GM18858 (cell line): Measurements from ENCODE around the gene NMNAT2.
"Not testable (repeated sequence)": the region's sequence is repeated elsewhere in the genome, so short reads cannot be mapped to it uniquely, and the experiment has no call there.

Source experiments
- ATAC-seq: cut with Tn5 transposase; IDR thresholded peaks from one replicate; pipeline ENCODE4 v1.9.1; 2021; ENCODE audit not compliant: unreplicated experiment

NMNAT2 gene

DNA sequence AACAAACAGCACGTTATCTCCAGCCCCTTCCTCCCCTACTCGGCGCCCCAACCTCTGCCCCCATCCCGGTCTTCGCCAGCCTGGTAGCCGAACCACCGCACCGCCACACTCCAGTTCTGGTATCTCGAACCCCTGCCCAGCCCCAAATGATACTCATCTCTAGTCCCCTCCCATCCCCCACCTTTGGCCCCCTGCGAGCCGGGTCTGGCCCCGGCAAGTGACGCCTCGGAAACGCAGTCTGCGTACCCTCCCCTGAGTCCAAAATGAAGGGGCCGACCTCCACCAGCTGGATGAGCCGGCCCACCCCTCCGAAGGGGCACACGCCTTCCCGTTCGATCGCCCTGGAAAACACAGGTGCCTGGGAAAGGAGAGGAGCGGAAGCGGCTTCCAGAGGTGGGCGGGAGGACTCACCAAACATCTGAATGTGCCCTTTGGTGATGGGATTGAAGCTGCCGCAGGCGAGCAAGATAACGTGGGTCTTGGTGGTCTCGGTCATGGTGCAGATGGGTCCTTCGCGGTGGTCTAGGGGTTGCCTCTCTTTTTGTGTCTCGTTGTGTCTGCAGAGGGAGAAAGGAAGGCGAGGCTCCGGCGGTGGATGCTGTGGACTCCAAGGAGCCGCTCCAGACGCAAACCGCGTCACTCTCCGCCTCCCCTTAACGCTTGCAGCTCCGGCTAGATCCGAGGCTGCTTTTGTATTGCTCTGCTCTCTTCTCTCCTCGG lies at the start of gene NMNAT2:
Gene NMNAT2, minus strand, starts transcription at position 609 of the 720 bp plus-strand sequence. Its CDS starts 113 bp downstream, at position 496.
- no peak for ATAC-seq

DNA sequence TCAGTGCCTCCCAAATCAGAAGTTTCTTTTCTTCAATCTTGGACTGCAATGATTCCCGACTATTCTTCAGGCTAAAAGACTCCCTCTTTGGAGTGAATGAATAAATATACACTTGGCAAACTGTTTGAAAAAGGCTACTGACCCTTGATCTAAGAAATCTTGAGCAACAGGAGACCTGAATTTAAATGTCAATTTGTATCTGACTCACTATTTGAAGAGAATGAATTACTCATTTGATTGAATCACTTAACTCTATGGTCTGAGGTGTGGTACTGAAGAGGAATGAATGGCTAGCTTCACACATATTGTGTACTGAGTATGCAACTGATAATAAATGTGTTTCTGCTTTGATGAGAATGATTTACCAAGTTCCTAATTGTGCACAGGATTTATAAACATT lies 49.5 kb upstream of the NMNAT2 start:
- no peak for ATAC-seq

DNA sequence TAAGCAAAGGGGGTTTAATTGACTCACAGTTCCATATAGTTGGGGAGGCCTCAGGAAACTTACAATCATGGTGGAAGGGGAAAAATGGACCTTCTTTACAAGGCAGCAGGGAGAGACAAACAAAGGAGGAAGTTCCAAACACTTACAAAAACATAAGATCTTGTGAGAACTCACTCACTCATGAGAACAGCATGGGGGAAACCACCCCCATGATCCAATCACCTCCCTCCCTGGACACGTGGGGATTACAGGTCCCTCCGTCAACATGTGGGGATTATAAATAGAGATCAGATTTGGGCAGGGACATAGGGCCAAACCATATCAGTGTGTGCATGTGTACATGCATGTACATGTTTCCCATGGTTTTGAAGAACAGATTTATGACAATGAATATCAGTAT lies 48.6 kb upstream of the NMNAT2 start:
- ATAC-seq, result no peak

DNA sequence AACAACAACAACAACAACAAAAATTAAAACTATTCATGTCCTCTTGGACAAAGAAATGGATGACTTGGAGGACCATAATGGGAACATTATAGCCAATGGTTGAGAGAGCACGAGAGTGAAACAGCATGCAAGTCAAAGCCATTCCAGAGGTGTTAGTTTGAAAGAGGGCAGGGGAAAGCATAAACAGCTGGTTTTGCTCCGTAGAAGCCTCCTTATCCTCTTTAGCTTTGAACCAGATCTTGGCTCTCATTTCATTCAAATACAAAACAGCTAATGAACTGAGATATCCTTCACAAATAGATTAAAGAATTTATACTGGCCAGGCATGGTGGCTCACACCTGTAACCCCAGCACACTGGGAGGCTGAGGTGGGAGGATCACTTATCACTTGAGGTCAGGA lies 45.4 kb upstream of the NMNAT2 start:
- no peak for ATAC-seq

DNA sequence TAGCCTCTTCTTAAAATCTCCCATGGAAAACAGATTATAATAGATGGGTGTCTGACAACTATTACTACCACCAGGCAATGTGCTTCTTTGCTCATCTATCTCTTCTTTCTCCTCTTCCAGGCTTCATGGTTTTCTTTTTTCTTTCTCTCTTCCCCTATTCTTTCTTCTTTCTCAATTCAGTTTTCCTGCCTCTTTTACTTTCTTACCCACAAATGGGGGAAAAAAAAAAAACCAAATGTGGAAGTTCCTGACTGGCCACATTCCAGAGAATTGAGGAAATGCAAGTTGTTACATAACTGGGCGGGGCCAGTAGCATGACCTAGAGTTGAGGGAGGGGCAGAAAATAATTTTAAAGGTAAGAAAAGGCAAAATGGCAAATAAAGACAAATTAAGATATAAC lies 43.2 kb upstream of the NMNAT2 start:
- ATAC-seq, result no peak

DNA sequence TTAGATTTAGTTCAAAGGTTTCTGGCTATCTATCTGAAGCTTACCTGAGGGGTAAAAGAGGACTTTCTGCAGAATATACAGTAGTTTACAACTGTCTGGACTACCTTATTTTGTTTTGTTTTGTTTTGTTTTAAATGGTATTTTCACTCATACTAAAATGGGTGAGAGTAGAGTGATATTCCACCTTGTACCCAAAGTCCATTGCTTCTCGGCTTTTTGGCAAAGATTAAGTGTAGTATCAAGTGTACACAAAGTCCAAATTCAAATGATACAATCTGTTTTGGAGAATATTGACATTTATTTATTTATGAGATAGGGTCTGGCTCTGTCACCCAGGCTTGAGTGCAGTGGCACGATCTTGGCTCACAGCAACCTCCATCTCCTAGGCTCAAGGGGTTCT lies 42.4 kb upstream of the NMNAT2 start:
- ATAC-seq, result no peak

DNA sequence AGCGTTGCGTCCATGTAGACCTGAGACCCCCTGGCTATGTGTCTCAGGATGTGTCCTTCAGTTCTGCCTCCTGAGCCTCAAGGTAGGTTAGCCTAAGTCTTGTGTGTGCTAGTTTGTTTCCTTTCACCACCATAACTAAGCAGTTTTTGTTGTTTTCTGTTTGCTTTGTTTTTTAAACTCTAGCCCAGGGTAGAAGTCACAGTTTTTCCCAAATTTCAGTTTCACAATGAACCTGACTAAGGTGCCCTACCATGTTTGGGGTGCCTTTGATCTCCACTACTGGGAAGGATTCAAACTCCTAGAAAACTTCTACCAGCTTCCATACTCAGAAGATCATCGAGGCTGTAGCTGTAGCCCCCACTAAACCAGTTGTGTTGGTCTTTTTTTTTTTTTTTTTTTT lies 39.3 kb upstream of the NMNAT2 start:
- ATAC-seq, result no peak

DNA sequence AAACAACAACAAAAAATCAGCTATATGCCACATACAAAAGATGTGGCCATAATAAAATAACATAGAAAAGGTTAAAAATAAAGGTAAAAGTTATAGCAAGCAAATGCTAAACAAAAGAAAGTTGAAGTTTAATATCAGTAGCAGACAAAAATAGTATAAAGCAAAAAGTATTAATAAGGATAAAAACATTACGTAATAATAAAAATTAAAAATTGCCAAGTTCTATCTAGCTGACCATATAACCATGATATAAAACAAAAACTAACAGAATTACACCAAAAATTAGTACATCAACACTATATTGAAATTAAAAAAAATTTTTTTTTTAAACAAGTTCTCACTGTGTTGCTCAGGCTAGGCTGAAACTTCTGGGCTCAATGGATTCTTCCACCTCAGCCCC lies 38.6 kb upstream of the NMNAT2 start:
- ATAC-seq, result no peak

DNA sequence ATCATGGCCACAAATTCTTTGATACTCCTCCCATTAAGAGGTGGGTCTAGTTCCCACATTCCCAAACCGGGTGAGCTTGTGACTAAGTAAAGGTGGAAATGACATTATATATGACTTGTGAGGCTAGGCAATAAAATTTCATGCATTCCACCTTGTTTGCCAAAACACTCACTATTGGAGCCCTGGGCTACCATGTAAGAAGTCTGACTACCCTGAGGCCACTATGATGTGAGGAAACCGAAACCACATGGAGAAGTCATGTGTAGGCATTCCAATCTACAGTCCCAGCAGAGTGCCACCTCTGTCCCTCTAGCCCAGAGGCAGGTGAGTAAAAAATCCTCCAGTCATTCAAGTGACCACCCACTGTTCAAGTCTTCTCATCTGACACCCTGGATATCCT lies 36.2 kb upstream of the NMNAT2 start:
- no peak for ATAC-seq

DNA sequence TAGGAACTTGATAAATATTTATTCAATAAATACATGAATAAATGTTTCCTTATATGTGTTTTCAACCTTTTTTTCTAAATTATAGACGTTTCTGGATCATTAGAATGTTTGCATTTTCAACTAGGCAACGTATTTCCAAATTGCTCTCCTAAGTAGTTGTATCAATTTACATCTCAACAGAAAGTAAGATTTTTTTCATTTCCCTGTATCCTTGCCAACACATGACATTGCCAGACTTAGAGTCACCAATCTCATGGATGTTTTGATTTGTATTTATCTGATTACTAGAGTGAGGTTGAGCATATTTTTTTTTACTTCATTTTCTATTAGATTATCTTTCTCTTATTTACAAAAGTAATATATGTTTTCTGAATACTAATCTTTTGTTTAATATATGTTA lies 31.9 kb upstream of the NMNAT2 start:
- ATAC-seq, result no peak

DNA sequence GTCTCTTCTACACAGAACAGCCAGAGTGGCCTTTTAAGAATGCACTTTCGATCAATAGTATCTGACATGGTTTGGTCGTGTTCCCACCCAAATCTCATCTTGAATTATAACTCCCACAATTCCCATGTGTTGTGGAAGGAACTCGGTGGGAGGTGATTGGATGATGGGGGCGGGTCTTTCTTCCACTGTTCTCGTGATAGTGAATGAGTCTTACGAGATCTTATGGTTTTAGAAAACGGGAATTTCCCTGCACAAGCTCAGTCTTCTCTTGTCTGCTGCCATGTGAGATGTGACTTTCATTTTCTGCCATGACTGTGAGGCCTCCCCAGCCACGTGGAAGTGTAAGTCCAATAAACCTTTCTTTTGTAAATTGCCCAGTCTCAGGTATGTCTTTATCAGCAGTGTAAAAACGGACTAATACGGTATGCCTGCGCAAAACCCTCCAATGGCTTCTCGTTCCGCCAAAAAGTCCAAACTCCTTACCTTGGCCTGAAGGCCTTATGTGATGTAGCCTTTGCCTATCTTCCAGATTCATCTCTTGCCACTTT lies 31.1 kb upstream of the NMNAT2 start:
- ATAC-seq, result no peak

DNA sequence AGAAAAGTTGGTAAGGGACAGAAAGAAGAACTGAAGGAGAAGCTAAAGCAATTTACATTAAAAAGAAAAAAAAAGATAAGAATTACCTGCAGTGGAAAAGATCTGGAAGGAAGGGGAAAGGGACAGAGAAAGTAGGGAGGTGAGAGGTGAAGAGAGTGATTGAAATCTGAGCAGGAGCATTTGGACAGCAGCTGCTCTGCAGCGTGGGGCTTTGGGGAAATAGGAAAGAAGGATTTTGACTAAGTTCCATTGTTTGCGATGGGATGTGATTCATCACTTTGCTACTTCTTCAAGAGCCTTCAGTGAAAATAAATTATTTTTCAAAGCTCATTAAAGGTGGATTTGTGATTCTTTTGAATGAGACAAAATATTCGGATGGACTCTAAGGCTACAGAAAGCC lies 26.1 kb upstream of the NMNAT2 start:
- no peak for ATAC-seq

DNA sequence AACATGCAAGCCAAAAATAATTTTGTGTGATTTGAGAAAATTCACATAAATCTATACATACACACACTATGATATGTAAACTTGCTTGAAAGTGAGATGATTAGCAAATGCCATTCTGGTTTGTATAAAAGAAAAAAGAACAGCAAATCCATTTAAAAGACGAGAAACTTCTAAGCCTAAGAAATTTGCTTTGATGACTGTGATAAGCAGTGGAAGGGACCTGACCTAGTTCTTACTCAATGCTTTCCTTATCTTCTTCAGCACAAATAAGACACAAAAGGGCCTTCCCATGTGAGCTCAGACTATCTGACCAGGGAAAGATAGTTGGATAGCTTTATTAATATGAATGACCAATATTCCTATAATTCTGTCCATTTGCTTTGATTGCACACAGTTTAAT lies 25.3 kb upstream of the NMNAT2 start:
- ATAC-seq, result no peak

DNA sequence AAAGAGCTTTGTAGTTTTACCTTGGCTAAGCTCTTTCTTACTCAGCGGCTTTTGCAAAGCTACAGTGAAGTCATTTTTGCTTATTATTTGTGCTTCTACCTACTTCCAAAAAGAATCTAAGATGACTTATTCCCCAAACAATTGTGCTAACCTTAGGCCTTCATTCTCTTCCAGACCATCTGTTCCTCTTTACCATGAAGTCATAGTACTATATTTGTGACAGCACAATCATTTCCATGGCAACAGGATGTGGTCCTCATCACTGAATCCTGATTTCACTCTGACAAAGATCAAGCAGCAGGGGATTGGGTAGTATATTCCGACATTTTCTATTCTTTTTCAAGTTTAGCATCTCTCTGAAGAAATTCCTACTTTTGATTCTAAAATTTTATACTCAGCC lies 24.8 kb upstream of the NMNAT2 start:
- no peak for ATAC-seq

DNA sequence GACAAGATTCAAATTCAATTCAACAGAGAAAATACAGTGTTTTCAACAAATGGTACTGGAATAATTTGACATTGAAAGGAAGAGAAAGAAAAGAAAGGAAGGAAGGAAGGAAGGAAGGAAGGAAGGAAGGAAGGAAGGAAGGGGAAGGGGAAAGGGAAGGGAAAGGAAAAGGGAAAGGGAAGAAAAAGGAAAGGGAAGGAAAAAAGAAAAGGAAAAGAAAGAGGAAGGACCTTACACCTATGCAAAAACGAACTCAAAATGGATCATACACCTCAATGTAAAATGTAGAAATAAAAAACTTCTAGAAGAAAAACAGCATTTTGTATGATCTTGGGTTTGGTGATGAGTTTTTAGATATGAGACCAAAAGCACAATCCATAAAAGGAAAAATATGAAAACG lies 19.9 kb upstream of the NMNAT2 start:
- ATAC-seq, result no peak

DNA sequence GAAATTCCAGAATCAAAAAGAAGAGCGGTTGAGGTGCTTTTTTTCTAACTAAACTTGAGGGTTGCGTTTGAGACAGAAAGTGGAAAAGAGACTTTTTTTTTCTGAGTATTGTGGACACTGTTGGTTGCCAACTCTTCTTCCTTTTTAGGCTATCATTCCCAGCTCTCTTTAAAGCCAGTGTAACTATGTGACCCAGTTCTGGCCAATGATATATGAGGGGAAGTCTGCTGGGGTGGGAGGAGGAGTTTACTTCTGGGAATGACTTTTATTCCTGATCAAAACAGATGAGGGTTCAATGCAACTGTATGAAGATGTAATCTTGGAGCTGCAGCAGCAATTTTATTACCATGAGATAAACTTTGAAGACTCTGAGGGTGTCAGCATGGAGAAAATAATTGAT lies 17.3 kb upstream of the NMNAT2 start:
- ATAC-seq, result no peak

DNA sequence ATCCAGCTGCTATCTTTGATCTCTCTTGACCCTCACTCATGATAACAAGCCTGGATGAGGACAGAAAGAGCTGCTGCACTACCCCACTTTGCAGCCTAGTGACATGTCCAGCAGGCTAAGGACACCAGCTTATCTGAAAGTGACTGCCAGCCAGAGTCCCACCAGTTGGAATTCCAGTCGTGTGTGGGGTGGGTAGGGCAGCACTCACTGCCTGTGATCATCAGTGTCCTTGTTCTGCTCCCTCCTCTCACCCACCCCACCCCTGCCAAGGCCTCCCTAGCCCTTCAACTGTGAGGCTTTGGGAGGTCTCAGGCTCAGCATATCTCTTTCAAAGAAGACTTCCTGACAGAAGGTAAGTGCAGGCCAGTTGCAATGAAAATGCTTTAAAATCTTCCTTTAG lies 15.5 kb upstream of the NMNAT2 start:
- no peak for ATAC-seq

DNA sequence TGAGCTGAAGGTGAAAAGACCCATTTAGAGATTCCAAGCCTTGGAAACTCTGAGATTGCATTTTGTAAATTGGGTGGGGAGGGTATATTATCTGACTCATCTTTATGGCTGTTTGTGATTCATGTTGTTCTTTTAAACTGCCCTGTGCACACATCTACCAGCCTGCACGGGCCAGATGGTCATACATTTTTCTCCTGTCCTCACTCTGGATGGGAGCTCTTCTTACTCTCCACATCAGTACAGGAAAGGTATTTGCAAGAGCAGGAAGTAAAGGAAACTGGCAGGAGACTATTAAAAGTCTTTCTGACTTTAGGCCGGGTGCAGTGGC lies 14.3 kb upstream of the NMNAT2 start:
- ATAC-seq, result no peak

DNA sequence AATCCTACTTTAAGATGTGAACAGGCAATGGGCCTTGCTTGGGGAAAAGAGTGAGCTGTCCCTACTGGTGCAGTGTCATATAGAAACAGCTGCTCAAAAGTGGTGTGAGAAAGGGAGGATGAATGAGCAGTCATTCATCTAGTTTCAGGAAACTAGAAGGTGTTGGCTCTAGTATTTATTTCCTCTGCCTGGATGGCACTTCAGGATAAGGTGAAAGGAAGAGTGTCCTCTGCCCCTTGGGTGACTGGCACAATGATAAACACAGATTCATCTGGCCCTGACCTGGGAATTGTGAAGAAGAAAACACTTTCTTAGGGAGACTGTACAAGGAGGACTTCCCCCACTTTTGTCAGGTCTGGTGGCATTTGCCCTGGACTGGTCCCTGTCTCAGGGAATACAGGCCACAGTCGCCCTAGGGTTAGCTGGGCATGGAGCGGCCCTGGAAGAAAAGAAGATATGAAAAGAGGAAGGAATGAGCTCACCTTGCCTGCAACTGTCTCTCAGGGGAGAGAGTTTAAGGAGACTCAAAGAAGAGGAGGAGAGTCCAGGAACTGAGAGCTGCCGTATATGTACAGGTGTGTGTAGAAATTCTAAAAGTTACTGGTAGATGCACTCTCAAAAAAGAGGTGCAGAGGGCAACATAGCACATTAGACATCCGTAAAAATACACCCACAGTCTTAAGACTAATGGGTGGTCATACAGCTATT lies 13.8 kb upstream of the NMNAT2 start:
- no peak for ATAC-seq

DNA sequence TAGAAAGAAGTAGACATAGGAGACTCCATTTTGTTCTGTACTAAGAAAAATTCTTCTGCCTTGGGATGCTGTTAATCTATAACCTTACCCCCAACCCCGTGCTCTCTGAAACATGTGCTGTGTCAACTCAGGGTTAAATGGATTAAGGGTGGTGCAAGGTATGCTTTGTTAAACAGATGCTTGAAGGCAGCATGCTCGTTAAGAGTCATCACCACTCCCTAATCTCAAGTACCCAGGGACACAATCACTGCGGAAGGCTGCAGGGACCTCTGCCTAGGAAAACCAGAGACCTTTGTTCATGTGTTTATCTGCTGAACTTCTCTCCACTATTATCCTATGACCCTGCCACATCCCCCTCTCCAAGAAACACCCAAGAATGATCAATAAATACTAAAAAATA lies 9.4 kb upstream of the NMNAT2 start:
- not testable (repeated sequence) for ATAC-seq

DNA sequence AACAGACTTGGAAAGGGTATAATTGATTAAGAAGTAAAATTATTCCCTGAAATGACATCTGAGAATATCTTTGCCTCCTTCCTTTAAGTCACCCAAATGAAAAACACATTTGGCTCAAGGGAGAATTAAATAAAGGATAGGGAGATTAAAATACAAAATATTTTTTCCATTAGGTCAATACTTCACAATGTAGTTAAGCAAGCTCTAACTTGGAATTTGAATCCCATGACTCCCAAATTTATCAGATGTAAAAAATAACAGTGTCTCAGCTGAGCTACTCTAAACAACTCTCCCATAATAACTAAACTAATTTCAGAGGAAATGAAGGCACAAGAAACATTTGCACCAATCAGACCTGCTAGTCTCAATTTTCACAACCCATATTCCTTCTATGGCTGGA lies 6.5 kb upstream of the NMNAT2 start:
- no peak for ATAC-seq

DNA sequence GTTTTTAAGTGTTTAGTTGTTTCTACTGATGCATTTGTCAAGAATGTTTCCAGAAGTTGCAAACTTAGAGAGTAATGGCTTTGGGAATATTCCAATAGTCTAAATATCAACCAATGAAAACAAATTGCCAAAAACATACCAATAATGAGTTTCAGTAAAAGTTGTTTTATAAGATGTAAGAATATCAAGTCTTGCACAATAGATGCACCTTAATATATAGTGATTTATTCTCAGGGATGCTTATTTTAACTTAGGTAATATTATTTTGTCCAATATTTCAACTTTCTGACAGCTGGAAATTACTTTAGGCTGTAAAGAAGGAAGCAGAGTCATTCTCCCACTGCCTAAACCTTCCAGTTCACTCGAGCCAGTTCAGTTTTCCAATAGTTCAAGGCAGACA lies 5.4 kb upstream of the NMNAT2 start:
- no peak for ATAC-seq

DNA sequence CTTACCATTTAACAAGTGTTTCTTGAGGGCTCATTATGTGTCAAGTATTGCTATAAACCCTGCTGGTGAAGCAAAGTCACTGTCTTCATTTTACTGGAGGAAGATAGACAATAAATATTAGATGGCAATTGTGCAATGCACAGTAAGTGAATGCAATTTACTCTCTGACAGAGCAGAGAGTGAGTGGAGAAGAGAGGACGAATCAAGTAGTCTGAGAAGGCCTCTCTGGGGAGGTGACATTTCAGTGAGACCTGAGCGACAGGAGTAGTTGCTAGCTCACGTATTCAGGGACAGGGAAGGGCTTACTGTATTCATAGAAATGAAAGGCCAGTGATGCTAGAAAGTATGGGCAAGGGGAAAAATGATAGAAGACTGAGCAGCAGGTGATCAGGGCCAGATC lies 1.2 kb upstream of the NMNAT2 start:
- ATAC-seq, result no peak
